GM18505 (cell line): ENCODE measurements around the gene NHLRC4.

ENCODE experiments used
- ATAC-seq: cut with Tn5 transposase; IDR thresholded peaks from one replicate; pipeline ENCODE4 v1.9.1; 2021; ENCODE audit not compliant: unreplicated experiment
- POLR2A ChIP-seq: IDR thresholded peaks from 4 replicates; pipeline ENCODE4 v1.6.1; 2011; ENCODE audit warnings: borderline replicate concordance; ENCODE audit not compliant: insufficient read depth, insufficient read length; ENCODE audit errors: extremely low read depth

NHLRC4 gene

DNA sequence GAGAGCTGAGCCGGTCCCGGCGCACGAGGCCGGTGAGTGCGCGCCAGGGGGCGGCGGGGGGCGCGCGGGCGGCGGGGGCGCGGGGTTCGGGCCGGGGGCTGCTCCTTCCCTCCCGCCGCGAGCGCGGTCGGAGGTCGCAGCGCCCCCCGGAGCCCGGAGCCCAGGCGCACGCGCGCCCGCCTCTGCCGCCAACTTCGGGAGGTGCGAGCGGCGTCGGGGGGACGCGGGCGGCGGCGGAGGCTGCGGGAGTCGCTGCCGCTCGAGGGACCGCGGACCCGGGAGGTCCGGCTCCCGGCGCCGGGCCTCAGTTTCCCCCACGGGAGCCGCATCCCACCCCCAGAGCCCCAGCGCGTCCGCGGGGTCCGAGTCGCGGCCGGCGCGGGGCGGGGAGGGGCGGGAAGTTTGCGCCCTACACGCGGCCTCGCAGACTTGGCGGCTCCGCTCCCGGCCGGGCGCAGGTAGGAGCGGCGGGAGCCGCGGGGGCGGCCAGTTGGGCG, 6.6 kb upstream of the NHLRC4 start, which contains the start of gene PRR35:
PRR35 (plus strand) TSS at position 191 of the 497 bp plus-strand sequence. CDS start 2,901 bp downstream, outside the sequence.
- no peak for ATAC-seq
- no peak for TF ChIP-seq POLR2A

DNA sequence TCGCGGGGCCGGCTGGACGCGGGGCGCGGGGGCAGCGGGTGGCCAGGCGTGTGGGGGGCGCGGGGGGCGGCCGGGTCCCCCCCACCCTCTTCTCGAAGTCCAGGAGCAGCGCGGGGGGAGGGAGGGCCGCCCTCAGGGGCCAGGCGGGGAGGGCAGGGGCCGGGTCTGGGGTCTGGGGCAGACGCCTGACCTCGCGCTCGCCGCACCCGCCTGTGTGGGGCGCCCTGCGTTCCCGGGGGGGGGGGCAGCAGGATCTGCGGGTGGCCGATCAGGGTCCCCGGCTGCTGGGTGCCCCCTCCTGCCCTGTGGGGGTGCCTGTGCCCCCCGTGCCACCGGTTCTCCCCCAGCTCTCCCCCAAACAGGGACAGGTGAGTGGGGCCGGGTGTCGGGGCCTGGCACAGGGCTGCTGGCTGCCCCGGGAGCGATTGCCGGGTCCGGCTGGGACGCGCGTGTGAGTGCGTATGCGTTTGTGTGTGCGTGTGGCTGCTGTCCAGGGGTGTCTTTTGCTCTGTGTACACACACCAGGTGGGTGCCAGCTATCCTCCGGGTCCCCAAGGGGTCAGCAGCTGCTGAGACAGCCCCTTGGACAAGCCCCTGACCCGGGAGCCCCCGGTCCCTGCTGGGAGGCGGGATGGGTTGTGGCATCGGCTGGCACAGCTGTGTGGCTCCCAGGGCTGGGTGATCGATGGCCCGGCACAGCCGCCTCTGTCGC, 5.9 kb upstream of the NHLRC4 start:
- ATAC-seq: no peak
- TF ChIP-seq POLR2A: no peak

DNA sequence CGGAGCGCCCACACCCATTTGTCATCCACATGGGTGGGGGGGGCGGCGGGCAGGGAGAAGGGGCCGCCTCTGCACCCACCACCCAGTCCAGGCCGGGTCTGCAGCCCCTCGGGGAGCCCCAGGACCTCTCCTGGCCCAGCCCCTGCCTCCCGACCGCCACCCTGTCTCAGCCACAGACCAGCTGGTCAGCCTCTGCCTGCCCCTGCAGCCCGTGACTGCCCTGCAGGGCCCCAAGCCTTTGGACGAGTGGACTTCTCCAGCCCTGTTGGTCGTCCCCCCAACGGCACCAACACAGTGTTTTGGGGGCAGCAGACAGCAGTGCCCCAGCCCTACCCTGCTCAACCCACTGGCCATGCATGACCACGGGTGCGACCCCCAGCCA, 5.4 kb upstream of the NHLRC4 start:
- TF ChIP-seq POLR2A: no peak
- ATAC-seq: no peak

DNA sequence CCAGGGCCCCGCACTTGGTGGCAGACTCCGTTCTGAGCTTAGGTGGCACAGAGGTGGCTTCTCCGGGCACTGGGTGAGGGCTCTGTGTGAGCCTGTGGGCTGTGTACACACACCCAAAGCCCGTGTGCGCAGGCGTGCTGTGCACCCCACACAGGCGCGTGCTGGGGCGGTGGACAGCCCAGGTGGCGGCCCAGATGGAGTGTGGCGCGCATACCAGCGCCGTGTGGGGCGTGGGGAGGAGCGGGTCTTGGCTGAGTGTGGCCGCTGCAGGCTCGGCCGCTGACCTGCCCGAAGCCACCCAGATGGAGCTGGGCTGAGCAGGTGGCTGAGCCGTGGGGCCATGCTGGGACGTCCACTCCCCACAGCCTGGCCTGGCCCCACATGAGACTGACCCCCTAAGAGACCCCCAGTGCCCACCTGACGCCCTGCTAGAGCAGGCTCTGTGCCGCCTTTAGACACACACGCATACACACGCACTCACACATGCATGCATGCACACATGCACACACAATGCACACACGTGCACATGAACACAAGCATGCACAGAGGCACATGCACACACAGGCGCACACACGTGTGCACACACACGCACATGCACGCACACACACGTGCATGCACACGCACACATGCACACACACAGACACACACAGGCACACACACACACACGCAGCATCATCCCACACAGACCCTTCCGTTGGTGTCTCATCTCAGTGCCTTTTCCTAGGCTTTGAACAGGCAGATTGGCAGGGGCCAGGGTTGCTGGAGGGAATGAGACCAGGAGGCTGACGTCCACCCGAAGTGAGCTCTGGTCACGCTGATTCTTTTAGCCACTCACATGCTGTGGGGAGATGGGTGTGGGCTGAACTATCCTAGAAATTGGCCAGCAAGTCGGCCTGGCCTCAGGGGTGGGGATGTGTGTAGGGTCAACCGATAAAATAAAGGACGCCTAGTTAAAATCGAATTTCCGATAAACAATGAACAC, 4.6 kb upstream of the NHLRC4 start:
- no peak for ATAC-seq
- no peak for TF ChIP-seq POLR2A

DNA sequence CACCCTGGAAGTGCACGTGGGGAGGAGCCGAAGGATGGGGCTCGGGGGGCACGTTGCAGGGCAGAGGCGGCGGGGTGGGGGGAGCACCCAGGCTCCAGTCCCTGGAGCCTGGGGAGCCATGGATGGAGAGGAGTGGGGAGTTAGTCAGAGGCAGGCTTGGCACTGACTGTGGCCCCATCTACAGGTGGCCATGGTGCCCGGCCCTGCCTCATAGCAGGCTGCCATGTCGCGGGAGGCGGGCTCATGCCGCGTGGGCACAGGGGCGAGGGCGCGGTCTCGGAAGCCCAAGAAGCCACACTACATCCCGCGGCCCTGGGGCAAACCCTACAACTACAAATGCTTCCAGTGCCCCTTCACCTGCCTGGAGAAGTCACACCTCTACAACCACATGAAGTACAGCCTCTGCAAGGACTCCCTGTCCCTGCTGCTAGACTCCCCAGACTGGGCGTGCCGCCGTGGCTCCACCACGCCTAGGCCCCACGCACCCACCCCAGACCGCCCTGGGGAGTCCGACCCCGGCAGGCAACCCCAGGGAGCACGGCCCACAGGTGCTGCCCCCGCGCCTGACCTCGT, 3.6 kb upstream of the NHLRC4 start:
- no peak for ATAC-seq
- TF ChIP-seq POLR2A: no peak

DNA sequence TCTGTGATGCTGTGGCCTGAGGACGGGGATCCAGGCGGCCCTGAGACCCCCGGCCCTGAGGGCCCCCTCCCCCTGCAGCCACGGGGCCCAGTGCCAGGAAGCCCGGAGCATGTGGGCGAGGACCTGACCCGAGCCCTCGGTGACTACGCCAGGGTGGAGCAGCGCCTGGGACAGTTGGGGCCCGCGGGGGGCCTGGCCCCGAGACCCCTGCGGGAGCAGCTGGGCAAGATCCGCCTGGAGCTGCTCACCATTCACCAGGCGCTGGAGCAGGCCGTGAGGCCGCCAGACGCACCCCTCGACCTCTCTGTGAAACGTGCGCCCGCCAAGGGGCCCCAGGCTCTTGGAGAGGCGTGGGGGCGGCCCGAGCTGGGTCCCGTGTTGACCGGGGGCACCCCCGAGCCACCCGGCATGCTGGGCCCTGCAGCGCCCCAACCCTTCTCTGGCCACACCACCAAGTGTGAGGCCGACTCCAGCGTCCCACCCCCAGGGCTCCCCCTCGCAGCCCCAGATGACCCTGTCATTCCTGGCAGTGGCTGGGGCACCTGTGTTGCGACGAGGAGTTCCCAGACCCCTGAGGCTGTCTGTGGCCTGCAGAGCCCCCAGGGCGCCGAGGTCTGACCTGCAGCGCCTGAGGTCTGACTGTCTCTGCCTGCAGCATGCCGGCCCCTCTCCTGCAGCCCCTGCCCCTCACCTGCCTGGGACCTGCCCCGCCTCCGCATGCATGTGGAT, 2.0 kb upstream of the NHLRC4 start:
- no peak for ATAC-seq
- TF ChIP-seq POLR2A: no peak

DNA sequence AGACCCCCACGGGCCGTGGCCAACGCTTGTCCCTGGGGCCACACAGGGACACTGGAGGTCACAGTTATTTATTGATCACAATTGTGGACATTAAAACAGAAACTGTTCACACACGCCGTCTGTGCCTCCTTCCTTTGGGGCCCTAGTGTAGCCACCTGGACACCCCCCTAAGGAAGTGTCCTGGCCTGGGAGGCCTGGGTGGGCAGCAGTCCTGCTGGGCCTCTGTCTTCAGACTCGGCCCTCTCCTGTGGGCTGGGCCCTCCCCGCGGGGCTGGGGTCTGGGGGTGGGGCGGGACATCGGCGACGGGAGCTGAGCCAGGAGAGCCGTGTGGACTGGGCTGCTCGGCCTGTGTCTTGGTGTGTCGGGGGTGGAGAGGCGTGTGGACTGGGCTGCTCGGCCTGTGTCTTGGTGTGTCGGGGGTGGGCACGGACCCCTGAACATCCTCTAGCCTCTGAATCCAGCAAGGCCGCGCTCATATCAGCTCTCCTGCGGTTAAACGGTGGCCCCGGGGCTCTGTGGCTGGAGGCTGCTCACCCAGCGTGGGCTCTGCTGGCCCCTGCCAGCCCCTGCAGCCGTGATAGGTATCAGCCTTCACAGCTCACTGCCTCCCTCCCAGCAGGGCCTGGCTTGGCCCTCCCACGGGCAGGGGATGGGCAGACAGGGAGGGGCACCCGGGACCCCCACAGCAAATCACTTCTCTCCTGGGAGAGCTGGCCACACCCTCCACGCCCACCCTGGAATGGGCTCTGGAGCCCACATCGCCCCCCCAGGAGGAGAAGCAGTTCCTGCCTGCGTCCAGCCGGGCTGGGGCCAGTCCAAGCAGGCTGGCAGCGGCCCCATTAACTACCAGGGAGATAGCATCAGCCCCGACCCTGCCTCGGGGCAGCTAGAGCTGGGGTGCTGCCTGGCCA, 1.1 kb upstream of the NHLRC4 start:
- ATAC-seq: no peak
- TF ChIP-seq POLR2A: no peak

DNA sequence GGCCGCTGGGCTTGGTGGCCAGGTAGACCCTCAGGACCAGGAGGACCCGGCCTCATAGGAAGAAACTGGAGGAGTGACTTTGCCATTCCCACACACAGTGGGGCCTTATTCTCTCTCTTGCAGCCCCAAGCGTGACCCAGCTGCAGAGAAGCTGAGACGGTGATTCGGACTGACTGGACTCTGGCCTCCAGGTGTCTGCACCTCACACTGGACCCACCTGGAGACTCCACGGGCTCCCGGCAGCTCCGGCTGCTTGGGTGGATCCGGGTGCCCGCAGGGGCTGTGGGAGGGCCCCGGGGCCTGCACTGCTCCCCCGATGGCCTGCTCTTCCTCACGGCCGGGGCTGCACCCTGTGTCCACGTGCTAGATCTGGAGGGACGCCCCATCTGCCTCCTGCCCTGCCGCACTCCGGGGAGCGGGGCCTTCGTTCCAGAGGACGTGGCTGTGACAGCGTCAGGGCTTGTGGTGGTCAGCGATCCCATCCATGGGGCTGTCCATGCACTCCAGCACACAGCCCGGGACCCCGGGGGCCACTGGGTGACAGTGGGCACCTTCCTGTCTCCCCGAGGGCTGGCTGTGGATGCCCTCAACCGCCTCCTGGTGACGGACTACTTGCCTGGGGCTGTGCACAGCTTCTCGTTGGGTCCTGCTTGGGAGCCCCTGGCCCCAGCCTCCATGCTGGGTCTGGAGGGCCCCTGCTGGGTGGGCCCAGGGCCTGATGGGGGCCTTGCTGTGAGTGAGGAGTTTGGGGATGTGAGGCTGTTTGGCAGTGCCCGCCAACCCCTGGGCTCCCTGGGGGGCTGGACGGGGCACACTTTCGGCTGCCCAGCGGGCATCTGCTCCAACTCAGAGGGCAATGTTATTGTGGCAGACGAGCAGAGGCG, 810 bp downstream of the NHLRC4 start:
- TF ChIP-seq POLR2A: no peak
- no peak for ATAC-seq

DNA sequence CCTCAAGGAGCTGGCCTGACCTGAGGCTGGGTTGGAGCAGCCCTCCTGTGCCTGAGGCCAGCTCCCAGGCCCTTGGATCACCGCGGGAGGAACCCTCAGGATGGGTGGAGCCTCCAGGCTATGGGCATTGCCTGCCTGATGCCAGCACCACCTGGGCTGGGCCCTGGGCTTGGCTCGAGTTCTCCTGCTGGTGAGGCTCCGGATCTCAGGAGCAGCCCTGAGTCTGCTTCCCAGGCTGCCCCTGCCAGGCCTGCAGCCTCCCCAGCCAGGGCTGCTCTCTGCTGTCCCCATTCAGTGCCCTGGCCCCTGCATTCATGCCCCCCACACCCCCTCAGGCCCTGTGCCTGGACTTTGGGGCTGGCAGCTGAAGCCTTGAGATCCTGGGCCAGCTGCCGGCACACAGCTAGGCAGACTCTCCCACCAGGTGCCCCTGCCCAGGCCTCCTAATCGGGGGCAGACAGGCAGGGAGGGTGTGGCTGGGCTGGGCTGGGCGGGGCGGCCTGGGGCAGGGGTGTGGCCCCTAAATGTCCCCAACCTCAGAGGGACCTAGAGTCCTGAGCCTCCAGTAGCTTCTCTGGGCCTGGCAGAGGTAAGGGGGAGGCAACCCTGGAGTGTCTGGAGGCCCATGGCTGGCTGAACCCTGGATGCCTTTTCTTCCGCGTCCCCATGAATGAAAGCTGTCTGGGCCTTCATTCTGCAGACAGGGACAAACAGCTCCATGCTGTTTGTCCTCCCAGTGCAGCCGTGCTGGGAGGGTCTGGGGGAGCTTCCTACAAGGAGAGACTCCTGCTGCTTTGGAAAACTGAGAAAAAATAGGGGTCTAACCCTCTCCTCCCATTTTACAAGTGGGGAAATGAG, 1.8 kb downstream of the NHLRC4 start:
- no peak for TF ChIP-seq POLR2A
- ATAC-seq: no peak
